ENCODE data around the gene EMC8. TPM values are rescaled to one million over a fixed set of nuclear protein-coding genes. Genes with fewer than 3 reads are reported as not detected.

Gene EMC8
- polyA plus RNA-seq, 4 donors: 28.9 to 31.8 (median 29.8) TPM

DNA sequence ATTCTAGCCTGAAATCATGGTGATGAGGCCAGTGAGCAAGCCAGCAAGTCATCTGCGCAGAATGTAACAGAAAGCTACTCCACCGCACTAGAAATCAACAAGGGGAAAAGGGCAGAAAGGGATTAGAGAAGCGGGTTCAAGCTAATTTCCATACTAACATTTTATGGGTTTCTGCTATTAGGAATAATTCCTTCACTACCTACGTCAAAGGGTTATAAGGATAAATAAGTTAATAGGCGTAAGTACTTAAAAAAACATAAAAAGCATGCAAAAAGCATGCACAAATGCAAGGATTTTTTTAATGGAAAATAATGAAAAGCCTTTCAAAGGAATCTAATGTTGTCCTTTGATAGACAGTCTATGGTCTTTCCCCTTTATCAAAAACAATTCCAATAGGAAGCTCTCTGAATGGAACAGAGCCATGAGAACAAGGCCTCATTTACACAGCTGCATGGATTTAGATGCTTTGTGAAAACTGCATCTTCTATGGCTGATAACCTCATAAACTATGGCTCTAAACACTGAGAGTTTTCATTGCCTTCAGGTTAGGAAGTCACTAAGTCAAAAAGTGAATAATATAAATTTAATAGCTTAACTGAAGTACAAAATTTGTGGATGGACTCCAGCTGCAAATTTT lies 5.6 kb downstream of the EMC8 start:
- DNase-seq (ENCODE audit: low read depth in 4 of 4, low spot score in 3 of 4): no peak

DNA sequence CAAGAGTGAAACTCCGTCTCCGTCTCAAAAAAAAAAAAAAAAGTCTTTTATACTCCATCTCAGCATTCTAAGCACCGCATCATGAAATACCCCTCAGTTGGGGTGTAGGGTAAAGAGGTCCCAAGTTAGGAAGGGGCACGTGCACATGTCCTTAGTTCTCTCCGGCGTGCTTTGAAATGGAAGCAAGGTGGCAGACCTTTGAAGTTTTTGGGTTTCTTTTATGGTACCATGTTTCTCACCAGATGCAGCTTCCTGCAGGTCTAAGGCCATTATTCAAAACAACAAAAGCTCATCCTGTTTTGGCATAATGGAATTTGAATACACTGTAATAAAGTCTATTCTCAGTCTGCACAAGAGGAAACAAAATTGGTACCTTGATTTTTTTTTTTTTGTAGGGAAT lies 9.6 kb downstream of the EMC8 start:
- DNase-seq (ENCODE audit: low read depth in 4 of 4, low spot score in 3 of 4): no peak

DNA sequence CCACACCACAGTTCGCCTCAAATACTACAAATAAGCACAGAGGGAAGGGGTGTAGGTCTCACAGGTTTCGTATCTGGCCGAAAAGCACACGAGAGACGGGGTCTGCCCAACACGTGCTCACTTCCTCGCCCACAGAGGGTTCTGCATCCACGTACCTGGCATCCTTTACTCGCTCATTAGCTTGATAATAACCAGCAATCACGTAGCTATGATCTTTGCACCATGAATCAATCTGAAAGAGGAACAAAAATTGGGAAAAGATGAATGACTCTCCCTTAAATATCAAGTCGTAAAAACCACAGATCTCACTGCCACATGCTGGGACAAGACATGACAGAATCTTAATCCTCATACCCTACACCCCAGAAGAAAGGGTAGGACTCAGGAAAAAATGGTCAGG lies 10.5 kb downstream of the EMC8 start:
- no peak for DNase-seq (ENCODE audit: low read depth in 4 of 4, low spot score in 3 of 4)

DNA sequence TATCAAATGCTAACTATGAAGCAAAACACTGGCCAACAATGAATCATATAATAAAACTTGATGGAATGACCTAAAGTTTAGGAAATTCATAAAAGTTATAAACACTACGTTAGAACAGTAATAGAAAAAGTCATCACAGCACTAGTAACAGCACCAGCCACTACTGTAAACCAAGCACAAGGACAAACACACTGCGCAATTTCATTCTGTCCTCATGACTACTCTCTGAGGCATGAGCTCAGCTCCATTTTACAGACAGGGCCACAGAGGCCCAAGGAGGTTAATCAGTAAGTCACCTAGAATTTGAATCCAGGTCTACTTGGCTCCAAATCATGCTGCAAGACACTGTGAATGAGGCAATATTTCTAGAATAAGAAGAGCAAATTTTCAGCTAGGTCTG lies 13.4 kb downstream of the EMC8 start:
- DNase-seq (ENCODE audit: low read depth in 4 of 4, low spot score in 3 of 4): no peak

DNA sequence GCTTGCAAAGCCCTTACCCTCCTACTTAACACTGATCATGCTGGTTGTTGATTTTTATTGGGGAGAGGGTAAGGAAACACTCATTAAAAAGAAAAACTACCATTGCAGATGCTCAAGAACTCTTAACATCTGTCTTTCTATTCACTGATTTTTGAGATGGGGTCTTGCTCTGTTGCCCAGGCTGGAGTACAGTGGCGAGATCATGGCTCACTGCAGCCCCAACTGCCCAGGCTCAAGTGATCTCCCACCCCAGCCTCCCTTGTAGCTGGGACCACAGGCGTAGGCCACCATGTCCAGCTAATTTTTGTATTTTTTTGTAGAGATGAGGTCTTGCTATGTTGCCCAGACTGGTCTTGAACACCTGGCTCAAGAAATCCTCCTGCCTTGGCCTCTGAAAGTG lies 14.5 kb downstream of the EMC8 start:
- no peak for DNase-seq (ENCODE audit: low read depth in 4 of 4, low spot score in 3 of 4)

DNA sequence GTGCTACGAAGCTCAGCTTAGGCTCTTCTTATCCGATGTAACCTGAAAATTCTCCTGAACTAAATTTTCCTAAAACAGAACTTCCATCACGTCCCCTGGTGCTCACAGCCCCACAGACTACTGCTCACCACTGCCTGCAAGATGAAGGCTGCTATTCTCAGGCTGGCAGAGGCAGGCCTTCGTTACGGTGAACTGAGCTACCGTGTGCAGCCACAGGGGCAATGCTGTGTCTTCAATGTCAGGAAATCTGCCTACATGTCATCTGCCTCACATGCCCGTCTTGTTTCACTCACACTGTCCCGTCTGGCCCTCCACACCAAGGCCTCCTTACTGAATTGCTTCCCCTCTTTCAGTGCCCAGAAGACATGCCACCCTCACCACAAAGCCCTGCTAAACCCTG lies 15.9 kb downstream of the EMC8 start:
- no peak for DNase-seq (ENCODE audit: low read depth in 4 of 4, low spot score in 3 of 4)

DNA sequence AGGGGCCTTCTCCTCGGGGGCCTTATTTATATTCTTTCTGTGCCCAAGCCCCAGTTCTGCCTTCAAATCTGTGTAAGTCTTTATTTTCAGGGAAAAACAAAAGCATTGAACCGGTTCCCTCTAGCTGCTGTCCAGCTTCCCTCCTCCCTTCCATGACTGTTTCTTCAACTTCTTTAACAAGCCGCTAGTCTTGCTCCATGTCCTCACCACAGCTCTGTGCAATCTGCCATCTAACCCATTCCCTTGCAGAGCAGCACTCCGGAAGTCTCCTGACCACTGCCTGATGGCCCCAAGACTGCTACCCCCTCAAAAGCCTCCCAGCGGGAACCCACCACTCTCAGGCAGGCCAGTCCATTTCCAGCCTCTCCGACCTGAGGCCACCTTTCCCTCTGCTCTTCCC lies 16.9 kb downstream of the EMC8 start:
- DNase-seq (ENCODE audit: low read depth in 4 of 4, low spot score in 3 of 4): no peak

DNA sequence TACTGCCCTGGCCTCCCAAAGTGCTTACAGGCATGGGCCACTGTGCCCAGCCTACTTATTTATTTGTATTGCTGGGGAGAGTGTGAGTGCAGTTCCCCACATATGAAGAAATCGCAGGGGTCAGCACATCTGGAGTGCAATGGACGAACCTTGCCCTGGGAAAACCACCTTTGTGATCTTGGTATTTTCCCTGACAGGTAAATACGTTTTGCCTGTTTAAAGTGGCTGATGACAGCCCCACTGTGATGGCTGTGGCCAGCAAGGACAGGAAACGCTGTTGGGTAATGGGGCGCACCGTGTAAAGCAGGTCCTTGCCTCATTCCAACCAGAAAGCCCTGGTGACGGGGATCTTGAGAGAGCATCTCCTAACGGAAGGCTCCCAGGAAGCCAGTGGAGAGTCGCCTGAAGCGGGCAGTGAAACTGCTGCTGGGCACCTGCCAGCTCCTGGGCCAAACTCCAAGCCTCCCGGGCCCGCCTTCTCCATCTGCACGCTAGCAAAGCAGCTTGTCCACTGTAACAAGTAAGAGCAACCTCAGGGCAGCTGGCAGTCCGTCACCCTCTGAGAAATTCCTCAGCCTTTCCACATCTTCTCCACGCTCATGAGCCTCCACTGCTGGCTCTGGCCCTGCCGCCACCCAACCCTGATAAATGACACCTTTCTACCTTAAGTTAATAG lies 17.5 kb downstream of the EMC8 start:
- DNase-seq (ENCODE audit: low read depth in 4 of 4, low spot score in 3 of 4): no peak

DNA sequence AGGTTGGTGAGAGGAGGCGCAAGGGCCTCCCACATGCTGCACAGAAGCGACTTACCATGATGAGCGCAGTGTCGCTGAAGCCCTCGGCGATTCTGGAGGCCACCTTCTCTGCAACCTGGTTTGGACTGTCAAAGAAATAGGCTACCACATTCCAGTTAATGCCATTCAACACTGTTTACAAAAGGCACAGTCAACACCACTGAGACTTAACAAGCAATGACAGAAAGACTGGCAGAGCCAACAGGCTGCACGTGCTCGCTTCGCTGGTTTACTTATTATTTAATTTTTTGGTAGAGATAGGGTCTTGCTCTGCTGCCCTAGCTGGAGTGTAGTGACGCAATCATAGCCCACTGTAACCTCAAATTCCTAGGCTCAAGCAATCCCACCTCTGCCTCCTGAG lies 18.2 kb downstream of the EMC8 start:
- DNase-seq (ENCODE audit: low read depth in 4 of 4, low spot score in 3 of 4): no peak

DNA sequence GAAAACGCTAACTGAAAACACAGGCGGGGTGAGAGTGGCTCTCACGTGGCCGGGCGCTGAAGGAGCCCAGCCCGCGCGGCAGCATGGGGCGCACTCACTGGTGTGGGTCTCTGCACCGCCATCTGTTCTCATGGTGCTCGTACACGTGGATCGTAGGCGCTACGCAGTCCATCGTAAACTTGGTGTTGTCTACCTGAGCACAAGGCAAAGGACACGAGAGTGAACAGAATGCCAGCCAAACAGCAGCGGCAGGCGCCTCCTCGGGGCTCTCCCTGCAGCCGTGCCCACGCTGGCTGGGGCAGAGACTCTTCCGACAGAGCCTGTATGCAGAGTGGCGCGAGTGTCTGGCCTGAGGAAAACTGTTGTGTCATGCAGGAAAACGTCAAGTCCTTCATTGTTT lies 19.1 kb downstream of the EMC8 start:
- DNase-seq (ENCODE audit: low read depth in 4 of 4, low spot score in 3 of 4): no peak

DNA sequence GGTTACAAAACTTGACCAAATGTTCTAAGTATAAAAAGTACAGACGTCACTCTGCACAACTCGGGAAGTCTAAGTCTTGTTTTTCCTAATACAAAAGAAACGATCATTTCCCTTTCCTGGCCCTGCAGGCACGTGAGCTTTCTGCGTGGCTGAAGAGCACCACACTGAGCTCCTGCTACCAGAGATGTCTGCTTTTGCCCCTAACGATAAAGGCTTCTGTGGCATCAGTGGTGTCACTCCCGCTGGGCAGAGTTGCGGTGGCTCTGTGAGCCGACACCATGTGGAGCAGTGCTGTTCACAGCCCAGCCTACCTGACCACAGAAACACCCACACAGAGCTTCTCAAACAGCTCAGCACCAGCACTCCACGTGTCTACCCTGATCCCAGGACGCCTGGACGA lies 20.5 kb downstream of the EMC8 start:
- no peak for DNase-seq (ENCODE audit: low read depth in 4 of 4, low spot score in 3 of 4)

DNA sequence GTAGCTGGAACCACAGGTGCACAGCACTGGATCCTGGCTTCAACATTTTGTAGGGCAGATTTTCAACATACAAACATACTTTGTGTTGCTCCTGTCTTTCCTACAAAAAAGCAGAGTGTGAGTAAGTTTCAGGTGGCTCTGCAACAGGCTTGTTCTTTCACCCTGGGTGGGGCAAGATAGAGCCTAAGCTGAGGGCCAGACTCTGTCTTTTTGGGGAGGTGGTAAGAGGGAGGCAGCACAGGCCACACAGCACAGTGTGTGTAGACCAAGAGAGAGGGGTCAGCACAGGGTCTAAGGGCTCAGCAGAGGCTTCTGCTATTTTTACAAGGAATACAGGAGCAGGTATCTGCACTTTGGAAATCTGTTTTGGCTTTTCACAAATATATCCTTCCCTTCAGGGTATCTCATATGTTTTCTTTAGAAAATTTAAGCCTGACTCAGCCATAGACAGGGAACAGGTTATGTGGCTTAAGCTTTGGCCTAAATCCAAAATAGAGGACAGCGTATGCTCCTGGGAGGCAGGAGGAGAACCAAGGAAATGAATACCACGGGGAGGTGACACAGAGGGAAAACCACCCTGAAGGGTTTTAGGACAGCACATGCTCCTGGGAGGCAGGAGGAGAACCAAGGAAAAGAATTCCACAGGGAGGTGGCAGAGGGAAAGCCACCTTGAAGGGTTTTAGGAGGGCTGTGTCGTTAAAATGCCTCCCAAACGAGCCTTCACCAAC lies 21.6 kb downstream of the EMC8 start:
- no peak for DNase-seq (ENCODE audit: low read depth in 4 of 4, low spot score in 3 of 4)

DNA sequence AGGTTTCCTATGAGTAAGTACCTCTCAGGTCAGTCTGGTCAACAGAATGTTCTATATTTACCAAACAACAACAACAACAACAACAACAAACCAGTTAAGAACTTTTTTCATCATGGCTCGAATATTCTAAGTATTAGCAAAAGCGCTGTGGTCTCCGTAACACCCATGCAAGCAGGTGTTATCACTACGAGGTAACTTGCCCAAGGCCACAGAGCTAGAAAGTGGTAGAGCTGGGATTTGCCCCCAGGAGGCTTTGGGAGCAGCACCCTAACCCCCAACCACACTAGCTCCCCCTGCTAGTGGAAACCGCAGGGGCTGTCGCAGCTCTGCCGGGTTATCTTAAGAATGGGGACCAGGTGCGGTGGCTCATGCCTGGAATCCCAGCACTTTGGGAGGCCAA lies 24.5 kb downstream of the EMC8 start:
- DNase-seq (ENCODE audit: low read depth in 4 of 4, low spot score in 3 of 4): no peak

DNA sequence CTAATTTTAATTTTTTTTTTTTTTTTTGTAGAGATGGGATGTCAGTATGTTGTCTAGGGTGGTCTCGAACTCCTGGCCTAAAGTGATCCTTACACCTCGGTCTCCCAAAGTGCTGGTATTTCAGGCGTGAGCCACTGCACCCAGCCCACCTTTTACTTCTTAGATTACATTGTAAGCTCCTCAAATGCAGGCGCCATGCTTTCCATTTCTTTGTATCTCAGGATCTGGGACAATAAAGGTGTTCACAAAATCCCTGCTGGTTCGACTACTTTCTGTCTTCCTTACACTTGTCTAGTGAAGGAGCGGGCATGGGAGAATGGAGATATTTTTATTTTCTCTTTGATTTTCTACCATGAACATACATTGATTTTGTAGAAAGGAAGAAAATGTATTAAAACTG lies 25.2 kb downstream of the EMC8 start:
- no peak for DNase-seq (ENCODE audit: low read depth in 4 of 4, low spot score in 3 of 4)

DNA sequence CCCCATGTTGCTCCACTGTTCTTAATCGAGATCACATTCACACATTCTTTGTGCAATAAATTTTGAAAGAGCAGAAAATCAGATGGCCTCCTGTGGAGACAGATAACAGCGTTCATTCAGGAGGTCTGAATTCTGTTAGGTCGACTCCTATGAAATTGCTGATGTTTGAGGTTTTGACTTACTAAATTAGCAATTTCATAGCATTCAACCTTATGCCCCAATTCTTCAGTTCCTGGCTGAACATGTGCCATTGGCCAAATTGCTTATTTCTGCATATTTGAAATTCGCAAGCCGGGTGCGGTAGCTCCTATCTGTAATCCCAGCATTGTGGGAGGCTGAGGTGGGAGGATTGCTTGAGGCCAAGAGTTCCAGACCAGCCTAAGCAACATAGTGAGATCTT lies 26.3 kb downstream of the EMC8 start:
- DNase-seq (ENCODE audit: low read depth in 4 of 4, low spot score in 3 of 4): no peak

DNA sequence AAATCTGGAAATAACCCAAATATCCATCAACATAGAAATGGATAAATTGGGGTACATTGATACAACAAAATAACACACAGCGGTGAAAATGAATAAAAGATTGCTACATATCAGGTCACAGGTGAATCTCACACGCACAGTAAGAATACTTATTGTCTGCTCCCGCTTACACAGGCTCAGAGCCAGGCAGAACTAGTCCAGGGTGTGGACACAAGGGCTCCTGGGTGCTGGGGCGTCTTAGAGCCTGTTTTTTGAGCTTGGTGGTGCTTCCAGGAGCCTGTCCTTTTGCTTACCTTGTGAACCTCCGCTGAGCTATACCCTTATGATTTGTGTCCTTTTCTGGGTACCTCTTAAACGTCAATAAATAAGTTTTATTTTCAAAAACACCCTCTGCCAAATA lies 28.6 kb downstream of the EMC8 start:
- no peak for DNase-seq (ENCODE audit: low read depth in 4 of 4, low spot score in 3 of 4)

DNA sequence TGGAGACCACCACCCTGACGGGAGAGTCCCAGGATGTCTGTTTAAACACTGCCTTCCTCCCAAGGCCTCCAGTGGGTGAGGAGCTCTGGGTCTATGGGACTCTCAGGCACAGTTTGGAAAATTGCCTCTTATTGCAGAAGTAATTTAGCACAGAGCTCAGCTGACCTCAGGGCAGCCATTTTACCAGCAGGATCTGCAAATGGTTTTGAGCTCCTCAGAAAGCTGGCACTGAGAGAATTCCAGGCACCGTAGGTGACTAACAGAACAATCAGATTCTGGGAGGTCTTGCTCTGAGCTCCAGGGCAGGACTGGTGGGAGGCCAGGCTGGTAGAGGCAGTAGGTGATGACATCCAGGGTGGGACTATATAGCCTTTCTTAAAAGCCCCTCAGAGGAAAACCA lies 31.1 kb downstream of the EMC8 start:
- DNase-seq (ENCODE audit: low read depth in 4 of 4, low spot score in 3 of 4): no peak

DNA sequence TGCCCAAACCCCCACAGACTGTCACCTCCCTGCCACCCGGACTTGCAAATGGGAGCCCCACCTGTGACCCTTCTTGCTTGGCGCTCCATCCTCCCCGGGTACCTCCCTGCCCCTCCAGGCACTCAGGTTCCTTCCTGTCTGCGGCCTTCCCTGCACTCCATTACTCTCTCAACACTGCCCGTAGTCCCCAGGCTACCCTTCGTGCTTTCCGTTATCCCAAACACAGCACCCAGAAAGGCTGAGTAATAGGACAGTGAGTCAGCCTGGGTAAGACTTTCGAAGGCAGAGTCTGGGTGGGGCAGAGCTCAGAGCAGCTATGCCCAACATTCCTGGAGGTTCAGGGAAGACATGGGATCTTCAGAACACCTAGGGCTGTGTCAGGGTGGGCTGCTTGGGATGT lies 31.8 kb downstream of the EMC8 start:
- DNase-seq (ENCODE audit: low read depth in 4 of 4, low spot score in 3 of 4): no peak

DNA sequence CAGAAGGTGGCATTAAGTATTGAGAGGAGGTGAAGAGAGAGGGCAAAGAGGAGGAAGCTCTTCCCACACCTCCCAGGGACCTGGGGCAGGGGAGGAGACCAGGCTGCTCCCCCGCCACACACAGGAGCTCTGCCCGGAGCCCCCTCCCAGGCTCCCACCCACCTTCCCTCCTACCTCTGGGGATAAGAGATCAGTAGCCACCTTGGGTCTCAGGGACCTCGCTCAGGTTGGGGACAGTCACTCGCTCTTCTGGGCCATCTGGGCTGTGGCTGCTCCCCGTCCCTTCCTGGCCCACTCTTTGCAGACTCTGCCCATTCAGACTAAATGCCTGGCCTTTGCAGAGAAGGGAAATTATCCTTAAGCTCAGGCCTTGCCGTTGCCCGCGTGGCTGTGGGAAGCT lies 33.6 kb downstream of the EMC8 start:
- no peak for DNase-seq (ENCODE audit: low read depth in 4 of 4, low spot score in 3 of 4)

DNA sequence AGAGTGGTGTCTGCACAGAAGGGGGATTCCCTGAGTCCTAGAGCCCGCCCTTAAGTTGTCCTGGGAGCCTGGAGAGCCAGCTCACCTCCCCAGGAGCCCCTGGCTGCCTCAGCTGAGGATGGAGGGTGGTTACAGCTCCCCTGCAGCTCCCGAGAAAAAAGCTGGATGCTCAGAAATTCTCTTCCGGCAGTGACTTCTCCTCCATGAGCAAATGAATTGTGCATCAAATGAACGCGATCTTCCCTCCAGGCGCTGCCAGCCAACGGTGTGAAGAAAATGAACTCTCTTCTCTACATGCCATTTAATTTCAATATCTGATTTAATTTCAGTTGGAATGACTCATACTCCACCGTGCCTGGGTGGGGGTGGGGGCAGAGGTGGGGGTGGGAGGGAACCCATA lies 34.1 kb downstream of the EMC8 start:
- no peak for DNase-seq (ENCODE audit: low read depth in 4 of 4, low spot score in 3 of 4)

DNA sequence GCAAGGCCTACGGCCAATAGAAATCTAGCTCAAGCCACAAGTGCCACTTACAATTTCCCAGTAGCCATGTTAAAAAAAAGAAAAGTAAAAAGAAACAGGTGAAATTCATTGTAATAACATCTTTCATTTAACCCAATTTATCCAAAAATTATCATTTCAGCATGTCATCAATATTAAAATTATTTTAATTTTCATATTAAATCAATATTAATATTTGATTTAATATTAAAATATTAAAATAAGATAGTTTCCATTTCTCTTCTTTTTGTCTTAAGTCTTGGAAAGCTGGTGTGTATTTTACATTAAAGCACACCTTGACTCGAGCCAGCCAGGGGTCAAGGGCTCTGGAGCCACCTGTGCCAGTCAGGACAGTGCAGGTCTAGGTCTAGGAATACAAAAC lies 35.7 kb downstream of the EMC8 start:
- no peak for DNase-seq (ENCODE audit: low read depth in 4 of 4, low spot score in 3 of 4)

DNA sequence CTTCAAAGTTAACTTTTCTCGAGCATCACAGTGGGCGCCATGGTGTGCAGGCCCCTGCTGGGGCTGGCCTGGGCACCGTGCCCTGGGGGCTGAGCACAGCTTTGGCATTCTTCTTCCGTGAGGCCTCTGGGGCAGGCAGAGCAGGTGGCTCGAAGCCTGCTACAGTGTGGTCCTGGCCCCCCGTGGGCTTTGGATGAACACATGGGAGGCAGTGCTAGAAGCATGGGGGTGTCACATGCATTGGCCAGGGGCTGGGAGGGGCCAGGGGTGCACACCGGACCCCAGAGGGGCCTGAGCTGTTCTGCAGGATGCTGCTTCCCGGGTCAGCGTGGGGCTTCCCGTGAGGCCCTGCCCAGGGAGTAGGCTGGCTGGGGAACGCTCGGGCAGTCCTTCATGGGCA lies 36.4 kb downstream of the EMC8 start:
- DNase-seq (ENCODE audit: low read depth in 4 of 4, low spot score in 3 of 4): no peak
